Stimulated activated naive CD4-positive, alpha-beta T cell (primary cell): ENCODE measurements around the gene HP.
A peak's percentile ranks its signal among the peaks of the same experiment; 100 is the strongest.

Experiments
- DNase-seq, 6 experiments: peaks; one replicate each; lab custom pipeline; 2025; lab: John Stamatoyannopoulos, UW

The HP gene

GRCh38 chr16:72092832-72093447, 38.6 kb downstream of the HP start:
- peak in 1 of 6 experiments; percentile 1 for DNase-seq

- DNase-seq, result peak; percentile 76 to 93 (median 90)
Measured at GRCh38 chr16:72093448-72094265, 39.4 kb downstream of the HP start, which contains the start of the genes DHX38 and TXNL4B. Gene DHX38 (plus strand): TSS chr16:72093847. CDS start chr16:72096158, 2,311 bp downstream. Gene TXNL4B (minus strand): TSS chr16:72093620. CDS start chr16:72090749, 2,871 bp downstream.

- DNase-seq, result peak in 2 of 6 experiments; percentile 21 to 26
Measured at GRCh38 chr16:72094266-72094610, 39.9 kb downstream of the HP start.

GRCh38 chr16:72098936-72099335, 44.6 kb downstream of the HP start:
- DNase-seq, result no peak

GRCh38 chr16:72099377-72099818, 45.1 kb downstream of the HP start:
- DNase-seq, result peak in 4 of 6 experiments; percentile 2 to 16 (median 14)

- DNase-seq, result no peak
Measured at GRCh38 chr16:72101195-72101594, 46.9 kb downstream of the HP start.

GRCh38 chr16:72104905-72105304, 50.6 kb downstream of the HP start:
- DNase-seq, result no peak

GRCh38 chr16:72105978-72106377, 51.7 kb downstream of the HP start:
- DNase-seq, result no peak

GRCh38 chr16:72107371-72107770, 53.1 kb downstream of the HP start:
- DNase-seq, result no peak

GRCh38 chr16:72108353-72109102, 54.2 kb downstream of the HP start:
- no peak for DNase-seq

GRCh38 chr16:72109300-72109699, 55.0 kb downstream of the HP start:
- no peak for DNase-seq

- no peak for DNase-seq
Measured at GRCh38 chr16:72109966-72110530, 55.7 kb downstream of the HP start.
